T follicular helper cell (primary cell): Measurements from ENCODE around the gene PRSS21.

ENCODE experiments used
- DNase-seq: peaks from one replicate; pipeline ENCODE4 v3.0.0-alpha.2; 2020; ENCODE audit warnings: low read depth

PRSS21 gene

GRCh38 chr16:2845116-2845515 is 28.1 kb downstream of the PRSS21 start:
- DNase-seq: no peak

DNA sequence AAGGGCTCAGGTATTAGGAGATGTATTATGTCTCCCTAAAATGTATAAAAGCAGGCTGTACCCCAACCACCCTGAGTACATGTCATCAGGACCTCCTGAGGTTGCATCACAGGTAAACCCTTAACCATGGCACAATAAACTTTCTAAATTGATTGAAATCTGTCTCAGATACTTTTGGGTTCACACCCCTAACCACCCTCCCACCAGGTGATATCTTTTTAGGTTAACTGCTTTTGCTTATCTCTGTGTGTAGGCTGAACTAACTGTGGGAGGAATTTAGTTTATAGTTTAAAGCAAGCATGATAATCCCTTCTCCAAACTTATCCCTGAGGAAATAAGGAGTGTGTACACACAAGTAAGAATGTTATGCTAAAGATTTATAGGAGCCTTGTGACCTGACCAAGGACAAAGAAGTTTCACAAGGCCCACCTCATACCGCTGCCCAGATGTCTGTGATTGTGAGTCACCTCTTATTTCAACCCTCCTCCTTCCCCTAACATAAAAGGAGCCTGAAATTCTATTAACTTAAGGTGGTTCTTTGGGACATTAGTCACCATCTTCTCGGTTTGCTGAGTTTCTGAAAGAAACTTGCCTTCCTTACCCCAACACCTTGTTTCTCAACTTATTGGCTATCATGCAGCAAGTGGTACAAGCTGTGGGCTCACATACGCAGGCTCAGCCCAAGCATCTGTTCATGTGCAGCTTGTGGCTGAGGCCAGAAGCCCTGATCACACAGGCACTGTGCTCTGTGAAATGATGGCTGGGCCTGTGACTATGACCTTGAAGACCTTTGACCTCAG is 29.7 kb downstream of the PRSS21 start:
- DNase-seq: no peak

GRCh38 chr16:2848933-2849725 is 32.1 kb downstream of the PRSS21 start:
- DNase-seq: no peak

DNA sequence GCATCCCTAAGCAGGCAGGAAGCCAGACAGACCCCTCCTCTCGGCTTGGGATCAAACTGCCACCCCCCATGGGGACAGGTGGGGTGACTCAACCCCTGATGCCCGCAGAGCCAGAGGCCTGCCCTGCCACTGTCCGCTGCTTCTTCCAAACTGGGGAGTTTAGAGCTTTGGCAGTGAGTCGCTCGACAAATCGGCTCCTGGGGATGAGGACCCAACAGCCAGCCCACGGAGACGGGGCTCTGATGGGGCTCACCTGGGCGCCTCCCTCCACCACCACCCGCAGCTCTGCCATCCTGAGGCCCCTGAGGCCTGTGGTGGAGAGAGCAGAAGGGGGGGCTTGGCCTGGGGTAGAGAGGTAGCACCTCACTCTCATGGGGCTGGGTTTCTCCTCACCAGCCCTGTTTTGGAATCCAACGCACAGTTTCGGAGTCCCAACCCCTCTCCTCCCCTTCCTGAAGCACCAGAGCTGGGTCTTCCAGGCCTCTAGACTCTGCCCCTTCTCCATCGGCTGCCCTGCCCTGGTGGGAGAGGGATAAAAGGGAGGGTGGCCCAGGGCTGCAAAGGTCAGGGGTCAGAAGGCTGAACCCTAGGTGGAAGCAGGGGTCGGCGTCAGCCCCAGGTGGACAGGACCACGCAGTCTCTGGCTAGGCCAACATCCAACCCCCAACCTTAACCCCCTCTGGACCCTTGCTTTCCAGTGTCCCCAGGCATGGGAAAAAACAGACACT is 35.1 kb downstream of the PRSS21 start:
- no peak for DNase-seq

DNA sequence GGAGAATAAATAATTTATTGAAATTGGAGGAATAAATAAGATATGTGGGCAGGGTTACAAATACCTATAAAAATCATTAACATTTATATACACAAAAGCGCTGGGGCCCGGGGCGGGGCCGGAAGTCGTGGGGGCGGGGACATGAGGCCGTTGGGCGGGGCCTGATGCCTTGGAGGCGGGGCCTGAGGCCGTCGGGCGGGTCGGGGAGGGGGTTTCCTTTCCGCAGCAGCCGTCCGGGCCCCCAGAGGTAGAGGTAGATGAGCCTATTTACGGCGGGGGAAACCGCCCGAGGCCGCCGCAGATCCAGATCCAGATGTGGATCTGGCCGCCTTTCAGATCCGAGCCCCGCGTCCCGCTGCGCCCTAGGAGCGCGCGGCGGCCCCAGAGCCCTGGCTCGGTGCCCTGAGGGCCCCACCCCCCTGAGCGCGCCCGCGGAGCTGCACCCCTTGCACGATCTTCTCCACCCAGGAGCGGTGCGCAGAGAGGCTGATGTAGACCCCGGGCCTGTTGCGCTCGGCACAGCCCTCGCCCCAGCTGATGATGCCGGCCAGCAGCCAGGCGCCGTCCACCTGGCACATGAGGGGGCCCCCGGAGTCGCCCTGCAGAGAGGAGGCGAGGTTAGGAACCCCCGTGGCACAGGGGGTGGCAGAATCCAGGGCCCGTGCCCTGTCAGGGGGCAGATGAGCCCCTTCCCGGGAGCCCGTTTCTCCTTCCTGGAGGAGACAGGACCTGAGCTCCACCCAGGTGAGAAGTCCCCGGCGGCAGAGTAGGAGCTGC is 35.9 kb downstream of the PRSS21 start:
- no peak for DNase-seq

DNA sequence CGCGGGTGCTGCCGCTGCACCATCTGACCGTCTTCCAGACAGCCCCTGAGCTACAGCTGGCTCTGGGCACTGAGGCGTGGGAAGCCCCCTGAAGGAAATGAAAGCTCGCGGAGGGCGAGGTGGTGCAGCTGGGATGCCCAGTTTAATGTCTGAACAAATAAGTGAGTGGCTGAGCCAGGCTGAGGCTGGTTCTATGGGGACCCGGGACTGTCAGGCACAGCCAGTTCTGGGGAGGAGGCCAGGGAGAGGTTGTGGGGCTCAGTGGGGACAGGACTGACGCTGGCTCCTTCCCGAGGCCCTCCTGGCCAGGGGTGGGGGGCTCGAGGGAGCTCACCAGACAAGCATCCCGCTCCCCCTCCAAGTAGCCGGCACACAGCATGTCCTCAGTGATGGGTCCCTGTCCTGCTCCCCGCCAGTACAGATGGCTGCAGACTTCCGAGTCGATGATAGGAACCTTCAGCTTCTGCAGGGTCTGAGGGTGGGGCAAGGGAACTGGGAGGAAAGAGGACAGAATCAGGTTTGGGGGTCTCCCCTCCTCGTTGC is 36.6 kb downstream of the PRSS21 start:
- DNase-seq: no peak

GRCh38 chr16:2854700-2855309 is 37.8 kb downstream of the PRSS21 start:
- DNase-seq: no peak

- no peak for DNase-seq
Observed at GRCh38 chr16:2855536-2855935, 38.5 kb downstream of the PRSS21 start.

GRCh38 chr16:2856061-2856670 is 39.1 kb downstream of the PRSS21 start:
- DNase-seq: no peak

- DNase-seq: no peak
Observed at GRCh38 chr16:2856686-2857450, 39.8 kb downstream of the PRSS21 start.

DNA sequence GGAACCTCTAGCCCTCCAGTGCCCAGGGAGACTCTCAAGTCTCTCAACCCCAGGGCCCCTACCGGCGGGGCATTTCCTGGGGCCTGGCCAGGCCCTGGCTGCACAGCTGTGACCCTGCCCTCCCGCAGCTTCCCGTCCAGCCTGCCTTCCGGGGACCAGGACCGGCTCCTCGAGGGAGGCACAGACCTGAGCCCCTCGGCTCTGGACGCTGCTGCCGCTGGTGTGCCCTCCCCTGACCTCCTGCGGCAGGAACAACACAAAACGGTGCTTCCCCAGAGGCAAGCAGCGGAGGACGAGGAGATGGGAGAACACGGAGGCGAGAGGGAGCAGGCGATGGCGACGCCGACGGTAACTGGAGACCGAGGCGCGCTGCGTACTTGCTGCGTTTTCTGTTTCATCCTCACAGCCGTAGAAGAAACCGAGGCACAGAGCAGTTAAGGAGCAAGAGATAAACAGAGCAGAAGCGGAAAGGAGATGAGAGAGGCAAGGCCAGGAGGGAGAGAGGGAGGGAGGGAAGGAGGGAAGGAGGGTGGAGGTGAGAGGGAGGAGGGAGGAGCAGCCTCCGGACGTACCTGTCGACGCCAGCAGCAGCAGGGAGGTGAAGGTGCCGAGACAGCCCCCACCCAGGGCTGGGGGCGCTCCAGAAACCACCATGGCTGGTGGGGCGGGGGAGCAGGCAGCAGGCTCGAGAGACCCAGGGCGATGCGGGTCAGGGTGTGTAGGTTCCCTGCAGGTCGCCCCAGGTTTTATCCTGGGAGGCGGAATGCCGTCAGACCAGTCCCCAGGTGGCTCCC is 40.6 kb downstream of the PRSS21 start, which contains the start of gene PRSS22:
PRSS22 (minus strand) TSS at position 720 of the 794 bp plus-strand sequence; CDS start at position 654, 66 bp downstream.
- DNase-seq: no peak

- DNase-seq: no peak
Observed at GRCh38 chr16:2858245-2859025, 41.4 kb downstream of the PRSS21 start.

DNA sequence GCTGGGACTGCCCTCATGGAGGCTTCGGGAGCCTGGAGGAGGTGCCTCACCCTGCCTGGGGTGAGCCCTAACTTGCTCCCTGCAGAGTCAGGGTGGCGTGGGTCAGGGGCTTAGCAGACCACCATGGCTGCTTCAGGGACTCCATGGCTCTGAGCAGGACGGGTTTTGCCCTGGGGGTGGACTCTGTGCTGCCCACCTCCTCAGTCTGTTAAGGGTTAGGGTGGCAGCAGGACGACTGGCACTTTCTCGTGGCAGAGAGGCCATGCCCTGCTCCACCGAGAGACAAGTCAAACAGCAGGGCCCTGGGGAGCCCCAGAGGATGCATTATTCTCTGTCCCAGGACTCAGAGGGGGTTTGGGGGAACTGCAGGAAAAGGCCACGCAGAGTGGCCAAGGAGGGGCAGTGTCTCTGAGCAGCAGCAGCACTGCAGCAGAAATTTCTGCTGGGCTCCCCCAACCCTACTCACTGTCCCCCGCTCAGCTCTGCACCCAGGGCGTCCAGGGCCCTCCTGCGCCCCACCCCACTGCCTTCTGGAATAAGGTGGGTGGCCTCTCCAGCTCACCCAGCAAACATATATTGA is 42.7 kb downstream of the PRSS21 start:
- DNase-seq: no peak

GRCh38 chr16:2860826-2861567 is 44.0 kb downstream of the PRSS21 start:
- DNase-seq: no peak

DNA sequence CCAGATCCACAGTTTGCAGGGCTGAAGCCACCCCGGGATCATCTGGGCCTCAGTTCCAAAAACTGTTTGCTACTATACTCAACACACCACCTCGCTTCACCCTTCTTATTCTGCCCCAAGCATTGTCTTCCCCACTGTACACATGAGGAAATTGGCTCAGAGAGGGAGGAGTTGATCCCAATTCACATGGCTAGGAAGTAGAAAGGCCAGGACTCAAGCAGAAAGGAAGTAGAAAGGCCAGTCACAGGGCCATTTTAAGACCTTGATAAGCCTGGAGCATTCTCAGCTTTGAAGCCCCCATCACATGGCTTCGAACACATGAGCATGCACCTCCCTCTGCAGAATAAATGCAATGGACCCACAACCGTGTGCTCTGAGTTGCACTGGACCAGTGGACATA is 48.6 kb downstream of the PRSS21 start:
- DNase-seq: no peak

DNA sequence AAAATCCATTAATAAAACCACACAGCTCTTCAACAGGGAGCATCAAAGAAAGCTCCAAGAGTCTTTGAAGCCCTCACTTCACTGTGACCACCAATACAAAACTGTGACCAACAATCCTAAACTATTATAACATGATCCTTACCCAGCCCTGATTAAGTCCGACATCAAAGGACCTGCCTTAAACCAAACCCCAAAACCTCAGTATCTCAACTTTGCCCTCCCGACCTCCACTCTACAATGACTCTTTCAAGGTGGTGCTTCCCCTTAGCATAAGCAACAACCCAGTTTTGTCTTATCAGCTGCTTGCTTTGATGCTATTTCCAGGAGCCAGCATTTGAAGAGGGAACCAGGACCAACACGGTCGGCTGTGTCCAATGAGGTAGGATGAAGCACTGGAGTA is 49.4 kb downstream of the PRSS21 start:
- DNase-seq: no peak

DNA sequence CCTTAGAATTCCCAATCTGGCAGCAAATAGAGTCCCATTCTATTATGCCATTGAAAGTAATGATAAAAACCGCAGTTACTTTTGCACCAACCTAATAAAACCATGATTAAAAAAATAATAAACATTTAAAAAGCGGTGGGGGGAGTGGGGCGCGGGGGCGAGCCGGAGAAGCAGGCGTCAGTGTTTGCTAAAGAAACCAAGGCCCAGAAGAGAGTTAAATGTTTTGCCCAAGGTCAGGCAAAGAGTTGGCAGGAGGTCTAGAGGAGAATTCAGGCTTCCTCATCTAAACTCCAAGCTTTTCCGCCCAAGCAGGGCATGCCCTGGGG is 50.6 kb downstream of the PRSS21 start:
- DNase-seq: no peak
